AG10803 (cell line): ENCODE data around the gene RFC2.

Experiments used
- DNase-seq: peaks from one replicate; pipeline ENCODE4 v3.0.0; 2010; ENCODE audit warnings: low read depth
- H3K4me3 ChIP-seq: 2 replicates; pipeline ENCODE4 v1.5.1; 2011; ENCODE audit warnings: mild to moderate bottlenecking, low read length, control low read depth
- TF ChIP-seq, protein P1 (sequence below): conservative IDR thresholded peaks from 2 replicates; pipeline ENCODE4 v1.5.1; 2011; ENCODE audit warnings: mild to moderate bottlenecking, low read length, control low read depth, inconsistent platforms

The RFC2 gene

DNA sequence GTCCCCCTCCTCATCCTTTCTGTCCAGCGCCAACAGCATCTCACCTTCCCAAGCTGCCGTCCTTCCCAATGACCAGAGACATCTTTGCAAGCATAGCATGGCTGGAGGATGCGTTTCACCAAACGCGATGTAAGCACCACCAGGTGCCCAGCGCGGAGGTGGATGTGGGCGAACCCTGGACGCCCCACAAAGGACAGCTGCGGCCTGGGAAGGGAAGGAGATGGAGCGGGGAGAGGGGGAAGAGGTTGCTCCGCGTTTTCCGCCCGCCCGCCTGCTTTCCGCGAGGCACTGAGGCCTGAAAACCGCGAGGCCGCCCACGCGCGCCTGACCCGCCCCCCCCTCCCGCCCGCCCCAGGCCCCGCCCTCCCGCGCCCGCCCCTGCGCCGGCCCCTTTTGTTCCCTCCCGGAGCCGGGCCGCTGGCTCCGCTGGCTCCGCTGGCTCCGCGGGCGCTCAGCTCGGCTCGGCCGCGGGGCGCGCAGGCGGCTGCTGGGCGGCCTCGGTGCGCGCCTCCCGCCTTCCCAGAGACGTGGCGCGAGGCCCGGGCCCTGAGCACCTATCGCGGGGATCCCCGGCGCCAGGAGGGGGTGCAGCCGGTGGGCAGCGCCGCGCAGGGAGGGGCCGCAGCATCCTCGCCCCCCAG, 34.9 kb upstream of the RFC2 start, which contains the start of gene CLIP2:
TSS of gene CLIP2 (plus strand) at position 390 of the 641 bp plus-strand sequence. CDS start 28,140 bp downstream, outside the sequence.
- TF ChIP-seq, protein P1, sequence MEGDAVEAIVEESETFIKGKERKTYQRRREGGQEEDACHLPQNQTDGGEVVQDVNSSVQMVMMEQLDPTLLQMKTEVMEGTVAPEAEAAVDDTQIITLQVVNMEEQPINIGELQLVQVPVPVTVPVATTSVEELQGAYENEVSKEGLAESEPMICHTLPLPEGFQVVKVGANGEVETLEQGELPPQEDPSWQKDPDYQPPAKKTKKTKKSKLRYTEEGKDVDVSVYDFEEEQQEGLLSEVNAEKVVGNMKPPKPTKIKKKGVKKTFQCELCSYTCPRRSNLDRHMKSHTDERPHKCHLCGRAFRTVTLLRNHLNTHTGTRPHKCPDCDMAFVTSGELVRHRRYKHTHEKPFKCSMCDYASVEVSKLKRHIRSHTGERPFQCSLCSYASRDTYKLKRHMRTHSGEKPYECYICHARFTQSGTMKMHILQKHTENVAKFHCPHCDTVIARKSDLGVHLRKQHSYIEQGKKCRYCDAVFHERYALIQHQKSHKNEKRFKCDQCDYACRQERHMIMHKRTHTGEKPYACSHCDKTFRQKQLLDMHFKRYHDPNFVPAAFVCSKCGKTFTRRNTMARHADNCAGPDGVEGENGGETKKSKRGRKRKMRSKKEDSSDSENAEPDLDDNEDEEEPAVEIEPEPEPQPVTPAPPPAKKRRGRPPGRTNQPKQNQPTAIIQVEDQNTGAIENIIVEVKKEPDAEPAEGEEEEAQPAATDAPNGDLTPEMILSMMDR: no peak
- peak; percentile 86 for DNase-seq
- peak within 1 kb of the TSS; percentile 88 for H3K4me3 ChIP-seq

DNA sequence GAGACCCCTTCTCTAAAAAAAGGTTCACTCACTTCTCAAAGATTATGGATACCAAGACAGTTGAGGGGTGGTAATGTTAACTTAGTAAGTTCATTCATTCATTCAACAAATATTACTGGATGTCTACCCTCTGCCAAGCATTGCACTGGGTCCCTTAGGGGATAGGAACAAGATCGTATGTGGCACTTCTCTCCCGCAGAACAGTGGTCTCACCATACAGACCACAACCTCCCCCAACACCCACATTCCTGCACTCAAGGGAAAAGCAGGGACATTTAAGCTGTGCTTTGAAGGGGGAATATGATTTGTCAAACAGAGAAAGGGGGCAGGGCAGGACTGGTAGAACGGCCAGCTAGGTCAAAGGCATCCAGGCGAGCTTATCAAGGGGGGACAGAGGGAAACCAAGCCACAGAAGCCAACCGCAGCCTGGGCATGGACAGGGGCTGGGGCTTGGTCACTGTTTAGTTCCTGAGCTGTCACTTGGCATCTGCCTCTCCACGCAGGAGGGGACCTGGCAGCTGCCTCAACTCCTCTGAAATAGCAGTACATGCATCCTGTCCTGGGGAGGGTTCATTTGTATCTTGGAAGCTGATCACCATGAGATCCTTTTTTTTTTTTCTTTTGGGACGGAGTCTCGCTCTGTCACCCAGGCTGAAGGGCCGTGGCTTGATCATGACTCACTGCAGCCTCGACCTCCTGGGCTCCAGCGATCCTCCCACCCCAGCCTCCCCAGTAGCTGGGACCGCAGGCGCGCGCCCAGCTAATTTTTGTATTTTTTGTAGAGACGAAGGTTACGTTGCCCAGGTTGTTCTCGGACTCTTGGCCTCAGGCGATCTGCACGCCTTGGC, 34.1 kb upstream of the RFC2 start:
- TF ChIP-seq, protein P1: no peak
- DNase-seq: peak; percentile 37
- H3K4me3 ChIP-seq: no peak overlapping the region

DNA sequence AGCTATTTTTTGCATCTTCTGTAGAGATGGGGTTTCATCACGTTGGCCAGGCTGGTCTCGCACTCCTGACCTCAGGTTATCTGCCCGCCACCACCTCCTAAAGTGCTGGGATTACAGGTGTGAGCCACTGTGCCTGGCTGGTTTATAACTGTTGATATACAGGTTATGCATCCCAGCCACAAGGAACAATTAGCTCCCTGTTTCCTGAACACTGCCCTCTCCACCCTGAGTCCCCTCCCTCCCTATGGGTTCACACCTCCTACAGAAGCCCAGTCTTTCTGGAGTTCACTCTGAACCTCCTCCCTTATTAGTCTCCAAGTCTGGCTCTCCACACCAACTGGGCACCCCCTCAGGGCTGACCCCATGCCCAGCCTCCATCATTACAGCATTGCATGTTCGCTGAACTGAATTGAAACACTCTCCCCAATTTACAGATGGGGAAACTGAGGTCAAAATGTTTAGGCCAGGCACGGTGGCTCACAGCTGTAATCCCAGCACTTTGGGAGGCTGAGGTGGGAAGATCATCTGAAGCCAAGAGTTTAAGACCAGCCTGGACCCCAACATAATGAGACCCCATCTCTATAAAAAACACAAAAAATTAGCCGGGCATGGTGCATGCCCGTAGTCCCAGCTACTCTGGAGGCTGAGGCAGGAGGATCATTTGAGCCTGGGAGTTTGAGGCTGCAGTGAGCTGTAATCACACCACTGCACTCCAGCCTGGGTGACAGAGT, 33.3 kb upstream of the RFC2 start:
- H3K4me3 ChIP-seq: no peak overlapping the region
- TF ChIP-seq, protein P1: no peak
- DNase-seq: no peak

- TF ChIP-seq, protein P1: no peak
- no peak for DNase-seq
- H3K4me3 ChIP-seq: no peak overlapping the region
These were observed 31.9 kb upstream of the RFC2 start for GRCh38 chr7:74286131-74286530.

- TF ChIP-seq, protein P1: no peak
- no peak overlapping the region for H3K4me3 ChIP-seq
- no peak for DNase-seq
These were observed 30.6 kb upstream of the RFC2 start for GRCh38 chr7:74284781-74285259.

- no peak for DNase-seq
- H3K4me3 ChIP-seq: no peak overlapping the region
- TF ChIP-seq, protein P1: no peak
These were observed 29.8 kb upstream of the RFC2 start for GRCh38 chr7:74283858-74284447.
